ENCODE results near the gene KRTAP9-7. TPM values are rescaled to one million over a fixed set of nuclear protein-coding genes. Genes with fewer than 3 reads are reported as not detected.

The KRTAP9-7 gene
- total RNA-seq, 1 experiment from 2014 or later = not detected

DNA sequence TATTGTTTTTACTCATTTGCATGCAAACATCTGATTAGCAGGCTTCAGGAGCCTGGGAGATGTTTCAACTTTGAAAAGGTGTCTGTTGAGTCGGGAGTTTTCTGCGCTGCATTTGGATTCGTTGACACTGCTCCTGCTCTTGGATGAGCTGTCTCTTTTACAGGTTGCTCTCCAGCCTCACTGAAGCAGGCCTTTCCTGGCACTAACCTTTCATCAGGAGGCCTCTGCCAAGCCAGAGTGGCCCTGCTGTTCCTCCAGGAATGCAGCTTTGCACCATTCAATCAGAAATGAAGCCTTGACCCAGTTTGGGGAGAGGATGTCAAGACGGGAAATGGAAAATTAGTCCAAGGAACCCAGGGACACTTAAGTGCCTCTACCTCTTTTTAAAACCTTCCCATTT is 27.5 kb downstream of the KRTAP9-7 start:
- TF ChIP-seq, protein P1, sequence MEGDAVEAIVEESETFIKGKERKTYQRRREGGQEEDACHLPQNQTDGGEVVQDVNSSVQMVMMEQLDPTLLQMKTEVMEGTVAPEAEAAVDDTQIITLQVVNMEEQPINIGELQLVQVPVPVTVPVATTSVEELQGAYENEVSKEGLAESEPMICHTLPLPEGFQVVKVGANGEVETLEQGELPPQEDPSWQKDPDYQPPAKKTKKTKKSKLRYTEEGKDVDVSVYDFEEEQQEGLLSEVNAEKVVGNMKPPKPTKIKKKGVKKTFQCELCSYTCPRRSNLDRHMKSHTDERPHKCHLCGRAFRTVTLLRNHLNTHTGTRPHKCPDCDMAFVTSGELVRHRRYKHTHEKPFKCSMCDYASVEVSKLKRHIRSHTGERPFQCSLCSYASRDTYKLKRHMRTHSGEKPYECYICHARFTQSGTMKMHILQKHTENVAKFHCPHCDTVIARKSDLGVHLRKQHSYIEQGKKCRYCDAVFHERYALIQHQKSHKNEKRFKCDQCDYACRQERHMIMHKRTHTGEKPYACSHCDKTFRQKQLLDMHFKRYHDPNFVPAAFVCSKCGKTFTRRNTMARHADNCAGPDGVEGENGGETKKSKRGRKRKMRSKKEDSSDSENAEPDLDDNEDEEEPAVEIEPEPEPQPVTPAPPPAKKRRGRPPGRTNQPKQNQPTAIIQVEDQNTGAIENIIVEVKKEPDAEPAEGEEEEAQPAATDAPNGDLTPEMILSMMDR (IDR thresholded peaks at IDR 0.05; ENCODE audit: unreplicated experiment) = no peak
- Mint-ChIP-seq H3K4me1 (ENCODE audit: low read depth, unreplicated experiment) (peaks cover 7% of the 10 kb centered on the region), H3K9me3 (ENCODE audit: low read depth, unreplicated experiment) (no peaks in the 10 kb centered on the region), H3K27me3 (ENCODE audit: unreplicated experiment) (peaks cover 18% of the 10 kb centered on the region), H3K36me3 (ENCODE audit: insufficient read depth, unreplicated experiment) (no peaks in the 10 kb centered on the region), H3K27ac (ENCODE audit: unreplicated experiment) (no peak overlapping the region), H3K4me3 (ENCODE audit: low read depth, unreplicated experiment) (no peak overlapping the region)
- no TSS peak for BruUV-seq (replicated peaks)
- no peak for DNase-seq
- intact Hi-C loops (cut with micrococcal nuclease; ENCODE audit: unreplicated experiment) = no loop called here
- CTCF ChIA-PET = no interaction called here

DNA sequence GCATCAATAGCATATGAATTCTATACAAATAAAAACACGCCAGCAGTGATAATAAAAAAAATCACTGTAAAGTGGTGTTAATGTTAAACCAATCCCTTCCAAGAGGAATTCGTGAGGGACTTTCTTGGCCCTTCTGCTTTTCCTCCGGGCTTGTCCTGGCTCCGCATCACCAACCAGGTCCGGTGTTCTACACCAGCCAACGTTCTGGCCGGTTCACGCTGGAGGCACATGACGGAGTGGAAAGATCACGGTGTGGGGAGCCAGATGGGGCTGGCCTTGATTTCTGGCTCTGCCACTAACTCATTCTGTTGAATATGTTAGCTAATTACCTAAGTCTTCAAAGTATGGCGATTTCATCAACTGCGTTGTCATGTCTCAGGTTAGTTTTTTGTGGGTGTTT is 28.6 kb downstream of the KRTAP9-7 start:
- no peak overlapping the region for H3K4me3 Mint-ChIP-seq (ENCODE audit: low read depth, unreplicated experiment)
- peaks cover 8% of the 10 kb centered on the region for H3K4me1 Mint-ChIP-seq (ENCODE audit: low read depth, unreplicated experiment)
- no peak overlapping the region for H3K27ac Mint-ChIP-seq (ENCODE audit: unreplicated experiment)
- H3K36me3 Mint-ChIP-seq (ENCODE audit: insufficient read depth, unreplicated experiment) = no peaks in the 10 kb centered on the region
- intact Hi-C loops (cut with micrococcal nuclease; ENCODE audit: unreplicated experiment) = no loop called here
- DNase-seq = no peak
- H3K9me3 Mint-ChIP-seq (ENCODE audit: low read depth, unreplicated experiment) = no peaks in the 10 kb centered on the region
- BruUV-seq (replicated peaks) = no TSS peak
- peaks cover 22% of the 10 kb centered on the region for H3K27me3 Mint-ChIP-seq (ENCODE audit: unreplicated experiment)
- CTCF ChIA-PET = interaction anchor here (1.4 kb wide), 1 partner anchor 18 kb away, joined by 4 read pairs; no protein-coding TSS in a partner anchor
- TF ChIP-seq, protein P1 (IDR thresholded peaks at IDR 0.05; ENCODE audit: unreplicated experiment) = no peak

DNA sequence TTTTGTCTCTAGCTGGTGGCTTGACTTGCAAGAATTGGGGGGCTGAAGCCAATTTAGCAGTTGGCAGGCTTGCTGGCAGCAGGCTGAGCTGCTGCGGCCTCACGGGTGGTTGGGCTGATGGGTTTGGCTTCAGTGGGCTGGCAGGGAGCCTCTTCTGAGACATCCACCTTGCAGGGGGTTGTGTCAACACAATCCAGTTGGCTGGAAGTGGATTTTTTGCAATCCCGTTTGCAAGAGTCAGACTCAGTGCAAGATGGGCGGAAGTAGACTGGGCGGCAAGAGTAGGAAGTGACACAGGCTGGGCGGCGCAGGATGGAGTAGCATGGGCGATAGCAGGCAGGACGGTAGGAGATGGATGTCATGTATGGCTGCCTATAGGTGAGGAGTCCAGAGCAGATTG is 32.1 kb downstream of the KRTAP9-7 start:
- Mint-ChIP-seq H3K27ac (ENCODE audit: unreplicated experiment) (no peak overlapping the region), H3K27me3 (ENCODE audit: unreplicated experiment) (peaks cover 22% of the 10 kb centered on the region), H3K9me3 (ENCODE audit: low read depth, unreplicated experiment) (no peaks in the 10 kb centered on the region), H3K4me1 (ENCODE audit: low read depth, unreplicated experiment) (peaks cover 8% of the 10 kb centered on the region), H3K4me3 (ENCODE audit: low read depth, unreplicated experiment) (no peak overlapping the region), H3K36me3 (ENCODE audit: insufficient read depth, unreplicated experiment) (no peaks in the 10 kb centered on the region)
- intact Hi-C loops (cut with micrococcal nuclease; ENCODE audit: unreplicated experiment) = no loop called here
- CTCF ChIA-PET = no interaction called here
- DNase-seq = no peak
- no TSS peak for BruUV-seq (replicated peaks)
- TF ChIP-seq, protein P1 (IDR thresholded peaks at IDR 0.05; ENCODE audit: unreplicated experiment) = no peak

DNA sequence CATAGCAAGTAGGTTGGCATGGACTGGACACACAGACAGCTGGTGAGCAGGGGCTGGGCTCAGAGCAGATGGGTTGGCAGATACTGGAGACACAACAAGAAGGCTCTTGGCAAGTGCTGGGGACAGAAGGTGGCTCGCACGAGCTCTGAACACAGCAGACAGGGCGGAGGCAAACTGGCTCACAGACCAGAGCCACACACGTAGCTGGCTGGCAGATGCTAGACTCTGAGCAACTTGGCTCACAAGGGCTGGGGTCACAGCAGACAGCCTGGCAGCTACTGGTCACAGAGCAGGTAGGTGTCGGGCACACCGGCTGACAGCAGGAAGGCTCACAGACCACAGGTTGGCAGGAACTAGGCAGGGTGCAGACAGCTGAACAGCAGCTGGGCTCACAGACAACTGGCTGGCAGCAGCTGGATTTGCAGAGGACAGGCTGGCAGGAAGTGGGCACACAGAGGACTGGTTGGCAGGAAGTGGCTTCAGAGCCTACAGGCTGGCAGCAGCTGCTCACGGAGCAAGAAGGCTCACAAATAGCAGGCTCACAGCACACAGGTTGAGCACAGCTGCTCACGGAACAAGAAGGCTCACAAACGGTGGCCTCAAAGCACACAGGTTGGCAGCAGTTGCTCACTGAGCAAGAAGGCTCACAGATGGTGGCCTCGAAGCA is 32.9 kb downstream of the KRTAP9-7 start:
- peaks cover 8% of the 10 kb centered on the region for H3K4me1 Mint-ChIP-seq (ENCODE audit: low read depth, unreplicated experiment)
- no peaks in the 10 kb centered on the region for H3K36me3 Mint-ChIP-seq (ENCODE audit: insufficient read depth, unreplicated experiment)
- no peak overlapping the region for H3K4me3 Mint-ChIP-seq (ENCODE audit: low read depth, unreplicated experiment)
- no TSS peak for BruUV-seq (replicated peaks)
- H3K27ac Mint-ChIP-seq (ENCODE audit: unreplicated experiment) = no peak overlapping the region
- intact Hi-C loops (cut with micrococcal nuclease; ENCODE audit: unreplicated experiment) = no loop called here
- no peak for DNase-seq
- CTCF ChIA-PET = no interaction called here
- TF ChIP-seq, protein P1 (IDR thresholded peaks at IDR 0.05; ENCODE audit: unreplicated experiment) = no peak
- H3K27me3 Mint-ChIP-seq (ENCODE audit: unreplicated experiment) = peaks cover 22% of the 10 kb centered on the region
- no peaks in the 10 kb centered on the region for H3K9me3 Mint-ChIP-seq (ENCODE audit: low read depth, unreplicated experiment)

Measured in Calu3 (cell line).